ENCODE data around the gene CRIP2.

DNA sequence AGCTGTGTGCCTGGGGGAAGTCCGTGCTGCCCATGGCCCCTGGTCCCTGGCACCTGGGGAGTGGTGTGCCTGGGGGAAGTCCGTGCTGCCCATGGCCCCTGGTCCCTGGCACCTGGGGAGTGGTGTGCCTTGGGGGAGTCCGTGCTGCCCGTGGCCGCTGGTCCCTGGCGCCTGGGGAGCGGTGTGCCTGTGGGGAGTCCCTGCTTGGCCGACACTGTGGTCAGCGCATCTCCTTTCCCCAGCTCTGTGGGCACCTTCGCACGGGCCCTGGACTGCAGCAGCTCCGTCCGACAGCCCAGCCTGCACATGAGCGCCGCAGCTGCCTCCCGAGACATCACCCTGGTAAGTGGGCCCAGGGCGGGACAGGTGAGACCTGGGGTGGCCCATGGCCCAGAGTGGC lies 14.5 kb upstream of the CRIP2 start:
- TF ChIP-seq, protein P1, sequence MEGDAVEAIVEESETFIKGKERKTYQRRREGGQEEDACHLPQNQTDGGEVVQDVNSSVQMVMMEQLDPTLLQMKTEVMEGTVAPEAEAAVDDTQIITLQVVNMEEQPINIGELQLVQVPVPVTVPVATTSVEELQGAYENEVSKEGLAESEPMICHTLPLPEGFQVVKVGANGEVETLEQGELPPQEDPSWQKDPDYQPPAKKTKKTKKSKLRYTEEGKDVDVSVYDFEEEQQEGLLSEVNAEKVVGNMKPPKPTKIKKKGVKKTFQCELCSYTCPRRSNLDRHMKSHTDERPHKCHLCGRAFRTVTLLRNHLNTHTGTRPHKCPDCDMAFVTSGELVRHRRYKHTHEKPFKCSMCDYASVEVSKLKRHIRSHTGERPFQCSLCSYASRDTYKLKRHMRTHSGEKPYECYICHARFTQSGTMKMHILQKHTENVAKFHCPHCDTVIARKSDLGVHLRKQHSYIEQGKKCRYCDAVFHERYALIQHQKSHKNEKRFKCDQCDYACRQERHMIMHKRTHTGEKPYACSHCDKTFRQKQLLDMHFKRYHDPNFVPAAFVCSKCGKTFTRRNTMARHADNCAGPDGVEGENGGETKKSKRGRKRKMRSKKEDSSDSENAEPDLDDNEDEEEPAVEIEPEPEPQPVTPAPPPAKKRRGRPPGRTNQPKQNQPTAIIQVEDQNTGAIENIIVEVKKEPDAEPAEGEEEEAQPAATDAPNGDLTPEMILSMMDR (IDR thresholded peaks at IDR 0.05 in 2 of 3, conservative IDR thresholded peaks at IDR 0.05 in 1 of 3; ENCODE audit: control insufficient read depth in 2 of 3, extremely low read depth in 1 of 3, insufficient read depth in 1 of 3, low read depth in 3 of 3, low read length in 3 of 3), result no peak
- no peak for TF ChIP-seq ZNF217 (IDR thresholded peaks at IDR 0.05)
- no peak for TF ChIP-seq MXI1 (IDR thresholded peaks at IDR 0.05; ENCODE audit: low read depth, low read length)
- no peak for TF ChIP-seq BMI1 (IDR thresholded peaks at IDR 0.05; ENCODE audit: borderline replicate concordance)
- TF ChIP-seq SP1 (IDR thresholded peaks at IDR 0.05; ENCODE audit: low read depth, low read length), result no peak
- TF ChIP-seq, protein P2, sequence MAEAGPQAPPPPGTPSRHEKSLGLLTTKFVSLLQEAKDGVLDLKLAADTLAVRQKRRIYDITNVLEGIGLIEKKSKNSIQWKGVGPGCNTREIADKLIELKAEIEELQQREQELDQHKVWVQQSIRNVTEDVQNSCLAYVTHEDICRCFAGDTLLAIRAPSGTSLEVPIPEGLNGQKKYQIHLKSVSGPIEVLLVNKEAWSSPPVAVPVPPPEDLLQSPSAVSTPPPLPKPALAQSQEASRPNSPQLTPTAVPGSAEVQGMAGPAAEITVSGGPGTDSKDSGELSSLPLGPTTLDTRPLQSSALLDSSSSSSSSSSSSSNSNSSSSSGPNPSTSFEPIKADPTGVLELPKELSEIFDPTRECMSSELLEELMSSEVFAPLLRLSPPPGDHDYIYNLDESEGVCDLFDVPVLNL (IDR thresholded peaks at IDR 0.05; ENCODE audit: low read depth, low read length), result no peak
